ENCODE results near the gene SP9. TPM values are rescaled to one million over a fixed set of nuclear protein-coding genes. Genes with fewer than 3 reads are reported as not detected.

Gene SP9
- total RNA-seq (ENCODE audit: low replicate concordance) = 0.56 TPM in 1 of 2 replicates, not detected in the other
- long read RNA-seq = 0 reads

- peak within 1 kb of the TSS; percentile 80 for H3K4me3 Mint-ChIP-seq
- peak; percentile 79 for DNase-seq (ENCODE audit: extremely low spot score, unreplicated experiment)
- H3K9me3 Mint-ChIP-seq = no peaks in the 10 kb centered on the region
- TF ChIP-seq, protein P1, sequence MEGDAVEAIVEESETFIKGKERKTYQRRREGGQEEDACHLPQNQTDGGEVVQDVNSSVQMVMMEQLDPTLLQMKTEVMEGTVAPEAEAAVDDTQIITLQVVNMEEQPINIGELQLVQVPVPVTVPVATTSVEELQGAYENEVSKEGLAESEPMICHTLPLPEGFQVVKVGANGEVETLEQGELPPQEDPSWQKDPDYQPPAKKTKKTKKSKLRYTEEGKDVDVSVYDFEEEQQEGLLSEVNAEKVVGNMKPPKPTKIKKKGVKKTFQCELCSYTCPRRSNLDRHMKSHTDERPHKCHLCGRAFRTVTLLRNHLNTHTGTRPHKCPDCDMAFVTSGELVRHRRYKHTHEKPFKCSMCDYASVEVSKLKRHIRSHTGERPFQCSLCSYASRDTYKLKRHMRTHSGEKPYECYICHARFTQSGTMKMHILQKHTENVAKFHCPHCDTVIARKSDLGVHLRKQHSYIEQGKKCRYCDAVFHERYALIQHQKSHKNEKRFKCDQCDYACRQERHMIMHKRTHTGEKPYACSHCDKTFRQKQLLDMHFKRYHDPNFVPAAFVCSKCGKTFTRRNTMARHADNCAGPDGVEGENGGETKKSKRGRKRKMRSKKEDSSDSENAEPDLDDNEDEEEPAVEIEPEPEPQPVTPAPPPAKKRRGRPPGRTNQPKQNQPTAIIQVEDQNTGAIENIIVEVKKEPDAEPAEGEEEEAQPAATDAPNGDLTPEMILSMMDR (conservative IDR thresholded peaks at IDR 0.05) = no peak
- no peaks in the 10 kb centered on the region for H3K36me3 Mint-ChIP-seq
- no peak within 1 kb of the TSS for H3K27ac Mint-ChIP-seq
- H3K4me1 Mint-ChIP-seq (ENCODE audit: unreplicated experiment) = peaks cover 23% of the 10 kb centered on the region
- H3K27me3 Mint-ChIP-seq = peaks cover 88% of the 10 kb centered on the region
Measured at GRCh38 chr2:174334781-174335251, at the start of gene SP9. Gene SP9 (plus strand): TSS chr2:174334954. CDS start chr2:174335093, 139 bp downstream.

DNA sequence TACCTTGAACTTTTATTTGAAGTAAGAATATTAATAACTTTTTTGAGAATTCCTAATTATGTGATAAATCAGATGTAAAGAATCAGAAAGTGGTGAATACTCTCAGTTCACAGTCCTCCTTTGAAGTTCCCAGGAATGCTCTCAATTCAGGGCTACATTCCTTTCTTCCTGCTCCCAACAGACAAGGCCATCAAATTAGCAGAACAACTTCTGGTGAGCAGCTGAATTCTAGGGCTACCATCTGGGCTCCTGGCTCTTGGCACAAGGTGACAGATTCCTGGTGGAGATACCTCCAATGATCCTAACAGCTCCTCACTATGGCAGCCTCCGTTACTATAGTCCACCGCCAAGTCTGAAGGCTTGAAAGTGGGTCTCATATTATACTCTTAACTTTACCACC is 48.6 kb upstream of the SP9 start:
- H3K9me3 Mint-ChIP-seq = no peaks in the 10 kb centered on the region
- no peak overlapping the region for H3K27ac Mint-ChIP-seq
- peaks cover 11% of the 10 kb centered on the region for H3K27me3 Mint-ChIP-seq
- DNase-seq (ENCODE audit: extremely low spot score, unreplicated experiment) = no peak
- H3K36me3 Mint-ChIP-seq = no peaks in the 10 kb centered on the region
- H3K4me3 Mint-ChIP-seq = no peak overlapping the region
- no peaks in the 10 kb centered on the region for H3K4me1 Mint-ChIP-seq (ENCODE audit: unreplicated experiment)
- TF ChIP-seq, protein P1 (conservative IDR thresholded peaks at IDR 0.05) = no peak

DNA sequence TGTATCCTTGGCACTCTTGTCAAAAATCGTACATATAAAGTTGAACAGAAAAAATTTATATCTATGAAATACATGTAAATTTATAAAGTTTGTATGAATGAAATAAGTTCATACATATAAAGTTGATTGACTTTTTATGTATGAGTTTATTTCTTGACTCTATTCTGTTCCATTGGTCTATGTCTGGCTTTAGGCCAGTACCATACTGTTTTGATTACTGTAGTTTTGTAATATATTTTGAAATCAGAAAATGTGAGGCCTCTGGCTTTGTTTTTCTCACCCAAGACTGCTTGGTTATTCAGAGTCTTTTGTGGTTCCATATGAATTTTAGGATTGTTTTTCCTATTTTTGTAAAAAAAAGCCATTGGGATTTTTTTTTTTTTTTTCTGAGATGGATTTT is 41.8 kb upstream of the SP9 start:
- H3K36me3 Mint-ChIP-seq = no peaks in the 10 kb centered on the region
- H3K27me3 Mint-ChIP-seq = peaks cover 14% of the 10 kb centered on the region
- no peak for DNase-seq (ENCODE audit: extremely low spot score, unreplicated experiment)
- no peaks in the 10 kb centered on the region for H3K4me1 Mint-ChIP-seq (ENCODE audit: unreplicated experiment)
- no peaks in the 10 kb centered on the region for H3K9me3 Mint-ChIP-seq
- TF ChIP-seq, protein P1 (conservative IDR thresholded peaks at IDR 0.05) = no peak
- no peak overlapping the region for H3K4me3 Mint-ChIP-seq
- H3K27ac Mint-ChIP-seq = no peak overlapping the region

DNA sequence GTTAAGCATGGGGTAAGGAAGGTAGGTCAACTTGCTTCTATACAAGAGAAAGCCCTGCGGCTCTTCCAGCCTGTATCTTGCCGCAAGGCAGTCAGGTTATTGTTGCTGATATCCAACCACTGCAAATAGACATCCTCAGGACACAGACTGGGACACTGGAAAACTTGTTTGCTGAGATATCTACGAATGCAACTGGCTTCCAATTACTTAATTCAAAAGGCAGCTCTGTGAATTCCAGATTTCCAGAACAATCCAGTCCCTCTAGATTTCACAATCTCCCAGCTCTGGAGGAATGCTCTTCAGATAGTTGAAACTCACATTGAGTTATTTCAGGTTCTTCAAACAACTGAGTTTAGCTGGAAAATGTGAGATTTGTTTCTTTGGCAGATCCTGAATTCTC is 34.6 kb upstream of the SP9 start:
- H3K27ac Mint-ChIP-seq = no peak overlapping the region
- H3K4me3 Mint-ChIP-seq = no peak overlapping the region
- TF ChIP-seq, protein P1 (conservative IDR thresholded peaks at IDR 0.05) = no peak
- H3K36me3 Mint-ChIP-seq = no peaks in the 10 kb centered on the region
- H3K27me3 Mint-ChIP-seq = peaks cover 15% of the 10 kb centered on the region
- no peaks in the 10 kb centered on the region for H3K4me1 Mint-ChIP-seq (ENCODE audit: unreplicated experiment)
- no peaks in the 10 kb centered on the region for H3K9me3 Mint-ChIP-seq
- DNase-seq (ENCODE audit: extremely low spot score, unreplicated experiment) = no peak

GRCh38 chr2:174312581-174313234 is 22.0 kb upstream of the SP9 start:
- Mint-ChIP-seq H3K27me3 (peaks cover 42% of the 10 kb centered on the region), H3K4me1 (ENCODE audit: unreplicated experiment) (no peaks in the 10 kb centered on the region), H3K27ac (no peak overlapping the region), H3K36me3 (no peaks in the 10 kb centered on the region), H3K9me3 (no peaks in the 10 kb centered on the region), H3K4me3 (no peak overlapping the region)
- DNase-seq (ENCODE audit: extremely low spot score, unreplicated experiment) = no peak
- TF ChIP-seq, protein P1 (conservative IDR thresholded peaks at IDR 0.05) = no peak
